HG03520 (cell line): ENCODE results near the gene FGD5.
"Not testable (repeated sequence)": the region's sequence is repeated elsewhere in the genome, so short reads cannot be mapped to it uniquely, and the experiment has no call there.

Source experiments
- ATAC-seq: cut with Tn5 transposase; IDR thresholded peaks from one replicate; pipeline ENCODE4 v1.9.1; 2021; ENCODE audit warnings: mild to moderate bottlenecking, moderate library complexity; ENCODE audit not compliant: unreplicated experiment

Gene FGD5

GRCh38 chr3:14803981-14804834, 14.6 kb upstream of the FGD5 start:
- ATAC-seq = no peak

- no peak for ATAC-seq
These were observed 13.7 kb upstream of the FGD5 start for GRCh38 chr3:14804835-14805780.

GRCh38 chr3:14805961-14806537, 12.7 kb upstream of the FGD5 start:
- ATAC-seq = no peak

- no peak for ATAC-seq
These were observed 12.0 kb upstream of the FGD5 start for GRCh38 chr3:14806641-14807263.

GRCh38 chr3:14808025-14808424, 10.7 kb upstream of the FGD5 start:
- ATAC-seq = no peak

GRCh38 chr3:14808502-14809266, 10.1 kb upstream of the FGD5 start:
- no peak for ATAC-seq

GRCh38 chr3:14809611-14810010, 9.2 kb upstream of the FGD5 start:
- not testable (repeated sequence) for ATAC-seq

- no peak for ATAC-seq
These were observed 8.5 kb upstream of the FGD5 start for GRCh38 chr3:14810070-14810791.

GRCh38 chr3:14810801-14811661, 7.7 kb upstream of the FGD5 start:
- ATAC-seq = no peak

- no peak for ATAC-seq
These were observed 7.1 kb upstream of the FGD5 start for GRCh38 chr3:14811684-14812083.

- ATAC-seq = no peak
These were observed 6.5 kb upstream of the FGD5 start for GRCh38 chr3:14812196-14812790.

- no peak for ATAC-seq
These were observed 4.3 kb upstream of the FGD5 start for GRCh38 chr3:14814411-14814871.

GRCh38 chr3:14816359-14816758, 2.4 kb upstream of the FGD5 start:
- no peak for ATAC-seq

- no peak for ATAC-seq
These were observed 909 bp downstream of the FGD5 start for GRCh38 chr3:14819671-14820070.

GRCh38 chr3:14820156-14820555, 1.4 kb downstream of the FGD5 start:
- ATAC-seq = no peak

GRCh38 chr3:14821151-14821550, 2.4 kb downstream of the FGD5 start:
- ATAC-seq = no peak

GRCh38 chr3:14822134-14822533, 3.4 kb downstream of the FGD5 start:
- no peak for ATAC-seq
